Lower leg skin (tissue), 3 donors: ENCODE measurements around the gene APOBEC3H.
"Not testable (repeated sequence)": the region's sequence is repeated elsewhere in the genome, so short reads cannot be mapped to it uniquely, and the experiment has no call there.

Experiments used
- POLR2A ChIP-seq, 2 donors: fragments of 450-650 bp; IDR thresholded peaks; one replicate each; pipeline ENCODE4 v1.6.1; 2016 to 2017; ENCODE audit warnings: antibody characterized with exemption in 2 of 2, mild to moderate bottlenecking in 1 of 2, moderate library complexity in 1 of 2
- TF ChIP-seq, protein P1 (sequence below), 3 donors: fragments of 450-650 bp; IDR thresholded peaks; one replicate each; pipeline ENCODE4 v1.5.1; 2016; ENCODE audit warnings: antibody characterized with exemption in 3 of 3, mild to moderate bottlenecking in 3 of 3, moderate library complexity in 2 of 3

DNA sequence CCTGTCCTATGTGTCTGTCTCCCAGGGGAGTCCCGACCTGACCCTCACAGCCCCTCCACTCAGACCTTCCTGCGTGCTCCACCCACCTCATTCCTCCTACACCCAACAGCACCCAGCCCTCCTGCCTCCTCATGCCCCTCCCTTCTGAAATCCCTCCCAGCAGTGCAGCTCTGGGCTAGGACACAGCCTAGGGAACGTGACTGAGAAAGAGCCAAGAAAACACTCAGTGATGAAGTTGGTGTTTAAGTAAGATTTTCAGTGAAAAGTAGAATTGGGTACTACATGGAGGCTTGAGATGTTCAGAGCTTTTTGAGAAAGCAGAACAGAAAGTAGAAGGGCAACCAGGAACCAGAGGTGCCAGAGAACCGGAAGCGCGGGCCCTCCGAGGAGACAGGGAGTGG lies 24.5 kb upstream of the APOBEC3H start:
- TF ChIP-seq, protein P1, sequence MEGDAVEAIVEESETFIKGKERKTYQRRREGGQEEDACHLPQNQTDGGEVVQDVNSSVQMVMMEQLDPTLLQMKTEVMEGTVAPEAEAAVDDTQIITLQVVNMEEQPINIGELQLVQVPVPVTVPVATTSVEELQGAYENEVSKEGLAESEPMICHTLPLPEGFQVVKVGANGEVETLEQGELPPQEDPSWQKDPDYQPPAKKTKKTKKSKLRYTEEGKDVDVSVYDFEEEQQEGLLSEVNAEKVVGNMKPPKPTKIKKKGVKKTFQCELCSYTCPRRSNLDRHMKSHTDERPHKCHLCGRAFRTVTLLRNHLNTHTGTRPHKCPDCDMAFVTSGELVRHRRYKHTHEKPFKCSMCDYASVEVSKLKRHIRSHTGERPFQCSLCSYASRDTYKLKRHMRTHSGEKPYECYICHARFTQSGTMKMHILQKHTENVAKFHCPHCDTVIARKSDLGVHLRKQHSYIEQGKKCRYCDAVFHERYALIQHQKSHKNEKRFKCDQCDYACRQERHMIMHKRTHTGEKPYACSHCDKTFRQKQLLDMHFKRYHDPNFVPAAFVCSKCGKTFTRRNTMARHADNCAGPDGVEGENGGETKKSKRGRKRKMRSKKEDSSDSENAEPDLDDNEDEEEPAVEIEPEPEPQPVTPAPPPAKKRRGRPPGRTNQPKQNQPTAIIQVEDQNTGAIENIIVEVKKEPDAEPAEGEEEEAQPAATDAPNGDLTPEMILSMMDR (IDR thresholded peaks at IDR 0.05), result not testable (repeated sequence)
- TF ChIP-seq POLR2A (IDR thresholded peaks at IDR 0.05), result not testable (repeated sequence)
